ENCODE measurements around the gene DUSP22.
"Not testable (repeated sequence)": the region's sequence is repeated elsewhere in the genome, so short reads cannot be mapped to it uniquely, and the experiment has no call there.

The DUSP22 gene

GRCh38 chr6:365835-366234 is 73.5 kb downstream of the DUSP22 start:
- DNase-seq (ENCODE audit: low read depth) = no peak

GRCh38 chr6:366389-367297 is 74.4 kb downstream of the DUSP22 start:
- DNase-seq (ENCODE audit: low read depth) = no peak

- DNase-seq (ENCODE audit: low read depth) = no peak
Observed at GRCh38 chr6:367298-367794, 75.1 kb downstream of the DUSP22 start.

DNA sequence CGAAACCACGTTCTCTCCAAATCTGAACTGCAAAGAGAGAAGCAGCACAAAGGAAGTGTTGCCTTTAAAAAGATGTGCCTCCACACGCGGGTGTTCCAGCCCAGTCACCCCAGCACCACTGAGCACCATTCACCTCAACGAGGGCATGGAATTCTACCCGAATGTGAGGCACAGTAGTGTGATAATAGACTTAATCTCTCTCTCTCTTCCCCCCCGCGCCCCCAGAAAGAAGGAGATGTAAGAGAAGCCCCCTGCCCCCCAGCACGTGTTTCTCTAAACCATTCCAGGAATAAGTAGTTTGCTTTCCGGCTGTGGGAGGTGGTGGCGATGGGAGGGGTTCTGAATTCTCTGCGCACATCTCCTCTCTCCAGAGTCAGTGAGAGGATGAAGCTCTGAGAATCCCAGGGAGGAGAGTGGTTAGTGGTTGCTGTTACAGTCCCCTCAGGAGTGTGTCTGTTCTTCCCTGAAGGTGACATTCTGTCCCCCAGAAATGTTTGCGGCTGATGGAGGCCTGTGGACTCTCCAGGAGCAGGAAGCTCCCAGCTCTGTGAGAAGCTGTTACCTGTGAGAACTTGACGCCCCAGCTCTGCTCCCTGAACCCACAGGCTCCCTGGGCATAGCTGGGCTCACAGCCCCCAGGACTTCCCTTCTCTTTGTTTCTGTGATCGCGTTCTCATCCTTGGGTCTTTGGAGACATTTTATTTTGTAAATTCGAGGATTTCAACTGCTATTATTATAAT is 75.8 kb downstream of the DUSP22 start:
- DNase-seq (ENCODE audit: low read depth) = no peak

GRCh38 chr6:369559-370431 is 77.5 kb downstream of the DUSP22 start:
- no peak for DNase-seq (ENCODE audit: low read depth)

DNA sequence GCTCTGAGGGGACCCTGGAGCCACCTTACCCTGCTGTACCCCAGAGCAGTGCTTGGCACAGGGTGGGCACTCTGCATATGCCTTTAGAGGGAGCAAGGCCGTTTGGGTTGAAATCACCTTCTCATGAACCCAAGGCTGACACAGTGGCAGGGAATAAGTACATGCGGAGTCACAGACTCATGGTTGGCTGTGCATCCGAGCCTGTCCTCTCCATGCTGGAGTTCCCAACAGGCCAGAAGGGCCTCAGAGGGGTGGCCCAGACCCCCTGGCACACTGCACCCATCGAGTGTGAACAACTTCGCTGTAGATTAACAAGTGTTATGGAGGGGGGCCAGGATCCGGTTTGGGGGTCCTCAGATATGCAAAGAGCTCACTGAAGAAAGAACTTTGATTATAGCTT is 78.3 kb downstream of the DUSP22 start:
- DNase-seq (ENCODE audit: low read depth) = no peak

GRCh38 chr6:371851-372250 is 79.6 kb downstream of the DUSP22 start:
- DNase-seq (ENCODE audit: low read depth) = not testable (repeated sequence)

GRCh38 chr6:372336-372911 is 80.1 kb downstream of the DUSP22 start:
- DNase-seq (ENCODE audit: low read depth) = no peak

GRCh38 chr6:373031-373430 is 80.7 kb downstream of the DUSP22 start:
- no peak for DNase-seq (ENCODE audit: low read depth)

GRCh38 chr6:373773-374724 is 81.8 kb downstream of the DUSP22 start:
- no peak for DNase-seq (ENCODE audit: low read depth)

- no peak for DNase-seq (ENCODE audit: low read depth)
Observed at GRCh38 chr6:374956-375355, 82.7 kb downstream of the DUSP22 start.

- no peak for DNase-seq (ENCODE audit: low read depth)
Observed at GRCh38 chr6:376827-377640, 84.7 kb downstream of the DUSP22 start.

DNA sequence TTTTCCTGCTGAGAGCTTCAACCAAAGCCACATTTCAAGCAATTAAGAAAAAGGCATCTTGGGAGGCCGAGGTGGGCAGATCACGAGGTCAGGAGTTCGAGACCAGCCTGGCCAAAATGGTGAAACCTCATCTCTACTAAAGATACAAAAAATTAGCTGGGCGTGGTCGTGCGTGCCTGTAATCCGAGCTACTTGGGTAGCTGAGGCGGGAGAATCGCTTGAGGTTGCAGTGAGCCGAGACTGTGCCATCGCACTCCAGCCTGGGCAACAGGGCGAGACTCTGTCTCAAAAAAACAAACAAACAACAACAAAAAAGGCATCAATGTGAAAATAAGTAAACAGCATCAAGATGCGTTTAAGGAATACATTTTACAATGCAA is 85.3 kb downstream of the DUSP22 start:
- not testable (repeated sequence) for DNase-seq (ENCODE audit: low read depth)

GRCh38 chr6:378090-378957 is 86.0 kb downstream of the DUSP22 start:
- DNase-seq (ENCODE audit: low read depth) = no peak

GRCh38 chr6:378958-379409 is 86.7 kb downstream of the DUSP22 start:
- no peak for DNase-seq (ENCODE audit: low read depth)

DNA sequence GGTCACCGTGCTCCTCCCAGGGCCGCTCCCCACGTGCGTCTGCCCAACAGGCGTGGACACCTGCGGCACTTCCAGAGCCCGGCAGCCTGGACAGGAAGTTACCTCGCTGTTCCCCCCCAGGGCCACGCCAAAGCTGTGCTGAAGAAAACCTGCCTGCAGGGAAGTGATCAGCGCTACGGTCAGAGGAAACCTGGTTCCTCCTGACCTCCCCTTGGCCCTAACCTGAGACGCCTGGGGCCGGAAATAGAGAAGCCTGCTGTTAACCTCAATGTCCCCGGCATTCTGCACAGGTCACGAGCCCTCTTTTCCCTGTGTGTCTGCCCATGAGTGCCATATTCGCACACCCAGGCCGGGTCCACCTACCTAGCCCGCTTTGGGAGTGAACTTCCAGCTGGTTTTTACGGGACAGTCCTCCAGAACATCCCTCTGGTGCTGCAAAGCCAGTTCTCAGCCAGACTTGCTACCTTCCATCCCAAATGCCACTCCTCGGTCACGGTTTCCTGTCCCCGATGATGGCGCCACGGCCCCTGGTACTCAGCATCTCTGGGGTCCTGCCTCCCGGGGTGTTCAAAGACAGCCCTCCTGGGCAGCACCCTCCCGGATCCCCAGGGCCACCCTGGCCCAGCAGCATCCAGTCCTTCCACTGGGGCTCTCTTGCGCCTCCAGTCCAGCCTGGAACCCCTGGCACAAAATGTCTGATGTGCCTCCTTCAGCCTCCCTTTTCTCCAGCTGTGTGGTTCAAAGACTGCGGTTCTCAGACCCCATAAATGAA is 87.3 kb downstream of the DUSP22 start:
- DNase-seq (ENCODE audit: low read depth) = no peak
